ENCODE measurements around the gene PRSS57. TPM values are rescaled to one million over a fixed set of nuclear protein-coding genes. Genes with fewer than 3 reads are reported as not detected.

Gene PRSS57
- not detected in 2 replicates for total RNA-seq

GRCh38 chr19:695352-695949 lies at the start of gene PRSS57:
Gene PRSS57 (minus strand): TSS chr19:695452. CDS start chr19:695430, 22 bp downstream.

GRCh38 chr19:708154-709143 lies 13.2 kb upstream of the PRSS57 start, which contains the start of gene PALM:
Gene PALM (plus strand): TSS chr19:708935. CDS start chr19:709147, 212 bp downstream.

GRCh38 chr19:676339-677105 lies 18.7 kb downstream of the PRSS57 start, which contains the start of gene FSTL3:
Gene FSTL3 (plus strand): TSS chr19:676392. CDS start chr19:676424, 32 bp downstream.

GRCh38 chr19:662962-663681 lies 32.1 kb downstream of the PRSS57 start, which contains the start of gene RNF126:
Gene RNF126 (minus strand): TSS chr19:663214. CDS start chr19:663121, 93 bp downstream.

GRCh38 chr19:639253-640160 lies 55.7 kb downstream of the PRSS57 start, which contains the start of gene FGF22:
Gene FGF22 (plus strand): TSS chr19:639879. CDS start chr19:639926, 47 bp downstream.

Other genes with a start within 250 kb of the PRSS57 start
- gene SHC2, start 234.4 kb downstream of the PRSS57 start, total RNA-seq: 2.3 and 4.3 TPM in 2 replicates
- gene MADCAM1, start 199.0 kb downstream of the PRSS57 start, total RNA-seq: 0.05 TPM in 1 of 2 replicates, not detected in the other
- gene TPGS1, start 188.0 kb downstream of the PRSS57 start, total RNA-seq: 40.9 and 48.2 TPM in 2 replicates
- gene CDC34, start 163.7 kb downstream of the PRSS57 start, total RNA-seq: 111 and 117 TPM in 2 replicates
- not detected in 2 replicates for gene GZMM, start 151.4 kb downstream of the PRSS57 start, total RNA-seq
- gene BSG, start 122.9 kb downstream of the PRSS57 start, total RNA-seq: 537 and 604 TPM in 2 replicates
- 0.07 and 0.10 TPM in 2 replicates for gene HCN2, start 105.6 kb downstream of the PRSS57 start, total RNA-seq
- gene POLRMT, start 61.9 kb downstream of the PRSS57 start, total RNA-seq: 27.9 and 38.4 TPM in 2 replicates
- gene FGF22, start 55.6 kb downstream of the PRSS57 start, total RNA-seq: not detected in 2 replicates
- 90.7 and 99.4 TPM in 2 replicates for gene RNF126, start 32.2 kb downstream of the PRSS57 start, total RNA-seq
- 103 and 104 TPM in 2 replicates for gene FSTL3, start 19.1 kb downstream of the PRSS57 start, total RNA-seq
- 5.9 and 6.9 TPM in 2 replicates for gene PALM, start 13.5 kb upstream of the PRSS57 start, total RNA-seq
- not detected in 2 replicates for gene MISP, start 55.7 kb upstream of the PRSS57 start, total RNA-seq
- gene PTBP1, start 102.0 kb upstream of the PRSS57 start, total RNA-seq: 303 and 434 TPM in 2 replicates
- 0.25 TPM in 1 of 2 replicates, not detected in the other for gene PLPPR3, start 126.5 kb upstream of the PRSS57 start, total RNA-seq
- not detected in 2 replicates for gene AZU1, start 132.4 kb upstream of the PRSS57 start, total RNA-seq
- gene PRTN3, start 145.5 kb upstream of the PRSS57 start, total RNA-seq: not detected in 2 replicates
- not detected in 2 replicates for gene ELANE, start 156.9 kb upstream of the PRSS57 start, total RNA-seq
- 0.40 and 1.4 TPM in 2 replicates for gene CFD, start 164.2 kb upstream of the PRSS57 start, total RNA-seq
- 50.0 and 62.7 TPM in 2 replicates for gene MED16, start 197.7 kb upstream of the PRSS57 start, total RNA-seq
- not detected in 2 replicates for gene RNU6-9, start 198.0 kb upstream of the PRSS57 start, total RNA-seq
- 35.4 and 39.2 TPM in 2 replicates for gene R3HDM4, start 217.8 kb upstream of the PRSS57 start, total RNA-seq
- not detected in 2 replicates for gene KISS1R, start 221.9 kb upstream of the PRSS57 start, total RNA-seq
- 4.6 and 6.9 TPM in 2 replicates for gene ARID3A, start 230.6 kb upstream of the PRSS57 start, total RNA-seq